HG03108 (cell line): ENCODE data around the gene PCNX2.

Experiments used
- ATAC-seq: cut with Tn5 transposase; IDR thresholded peaks from one replicate; pipeline ENCODE4 v1.9.1; 2021; ENCODE audit warnings: moderate library complexity; ENCODE audit not compliant: unreplicated experiment

The PCNX2 gene

DNA sequence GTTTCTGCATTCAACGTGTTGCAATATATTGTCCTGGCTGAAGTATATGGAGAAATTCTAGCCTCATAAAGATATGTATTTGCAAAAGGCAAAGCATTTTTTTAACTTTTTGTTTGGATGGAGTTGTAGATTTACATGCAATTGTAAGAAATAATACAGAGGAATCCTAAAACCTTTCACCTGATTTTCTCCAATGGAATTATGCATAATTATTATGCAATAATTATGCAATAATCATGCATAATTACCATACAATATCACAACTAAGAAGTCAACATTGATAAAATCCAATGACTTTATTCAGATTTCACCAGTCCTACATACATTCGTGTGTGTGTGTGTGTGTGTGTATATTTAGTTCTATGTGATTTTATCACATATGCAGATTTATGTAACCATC is 24.5 kb upstream of the PCNX2 start:
- ATAC-seq: no peak

DNA sequence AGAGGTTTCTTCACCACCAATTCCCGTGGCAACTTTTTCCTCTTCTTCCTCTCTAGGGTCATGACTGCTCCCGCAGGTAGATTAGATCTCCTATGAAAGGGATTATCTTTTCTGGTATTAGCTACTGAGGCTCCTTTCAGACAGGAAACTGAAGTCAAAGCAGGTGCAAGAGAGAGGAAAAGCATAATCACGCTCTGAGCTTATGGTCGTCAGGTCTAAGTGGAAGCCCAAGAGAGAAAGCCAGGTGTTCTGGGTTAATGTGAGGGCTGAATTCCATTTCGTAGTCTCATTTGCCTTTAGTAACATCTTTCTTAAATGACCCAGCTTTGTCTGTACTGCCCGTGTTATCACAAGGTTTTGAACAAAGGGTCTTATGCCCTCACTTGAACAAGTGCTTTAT is 23.7 kb upstream of the PCNX2 start:
- no peak for ATAC-seq

DNA sequence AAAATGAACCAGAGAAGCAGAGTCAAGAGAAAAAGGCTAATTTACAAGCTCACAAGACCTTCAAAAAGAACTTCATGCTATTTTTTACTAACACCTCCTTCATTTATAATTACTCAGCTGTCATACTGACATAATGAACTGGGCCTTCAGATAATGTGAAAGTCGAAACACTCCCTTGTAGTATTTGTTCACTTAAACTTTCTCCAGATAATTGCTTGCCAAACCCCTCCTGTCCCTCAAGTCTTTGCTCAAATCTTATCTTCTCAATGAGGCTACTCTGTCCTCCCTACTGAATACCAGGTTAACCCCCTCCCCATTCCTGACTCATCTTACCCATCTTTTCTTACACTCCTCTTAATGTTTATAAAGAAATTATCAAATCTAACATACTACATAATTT is 20.9 kb upstream of the PCNX2 start:
- ATAC-seq: no peak

DNA sequence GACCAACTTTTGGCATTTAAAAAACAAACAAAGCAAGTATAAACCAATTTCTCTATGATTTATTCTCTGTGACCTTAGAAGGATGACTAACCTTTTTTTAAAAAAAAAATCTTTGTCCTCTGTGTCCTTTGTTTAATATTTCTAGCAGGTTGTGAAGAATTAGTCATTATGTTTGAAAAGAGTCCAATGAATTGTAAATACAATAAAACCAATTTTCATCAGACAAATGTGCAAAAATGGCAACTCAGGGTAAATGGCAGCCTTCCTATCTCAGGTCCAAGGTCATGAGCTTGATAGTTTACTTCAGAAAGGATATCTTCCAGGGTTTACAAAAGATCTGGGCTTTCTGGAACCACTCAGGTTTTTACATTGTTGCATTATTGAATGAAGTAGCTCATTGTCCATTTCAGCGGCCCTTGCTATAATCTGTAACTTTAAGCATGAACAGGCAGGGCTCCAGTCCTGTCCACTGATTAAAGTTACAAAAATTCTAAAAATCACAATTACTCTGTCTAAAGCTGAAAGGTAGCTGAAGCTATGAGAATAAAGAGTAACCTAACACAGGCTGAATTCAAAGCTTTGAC is 20.3 kb upstream of the PCNX2 start:
- ATAC-seq: no peak

DNA sequence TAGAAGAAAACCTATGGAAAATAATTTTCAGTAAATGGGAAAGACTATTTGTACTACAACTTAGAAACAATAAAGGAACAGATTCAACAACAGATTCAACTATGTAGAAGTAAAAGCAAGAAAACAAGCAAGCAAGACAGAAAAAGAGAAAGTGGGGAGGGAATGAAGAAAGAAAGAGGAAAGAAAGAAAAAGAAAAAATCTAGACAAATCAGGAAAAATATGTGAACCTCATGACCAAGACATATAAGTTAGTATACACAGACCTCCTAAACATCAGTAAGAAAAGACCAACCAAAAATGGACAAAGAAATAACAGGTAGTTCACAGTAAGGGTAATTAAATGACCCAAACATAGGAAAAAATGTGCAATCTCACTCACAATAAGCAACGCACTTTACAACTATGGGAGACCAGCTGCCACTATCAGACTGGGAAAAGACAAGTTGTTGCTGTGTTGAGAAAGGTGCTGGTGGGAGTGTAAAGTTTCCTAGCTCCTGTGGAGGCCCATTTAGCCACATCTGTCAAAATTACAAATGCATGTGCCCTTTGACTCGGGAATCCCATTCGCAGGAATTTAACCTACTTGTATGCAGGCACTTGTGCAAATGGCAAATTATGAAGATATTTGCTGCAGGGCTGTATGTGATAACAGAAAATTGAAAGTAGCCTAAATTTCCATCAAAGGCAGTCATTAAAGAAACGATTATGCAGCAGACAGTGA is 18.1 kb upstream of the PCNX2 start:
- ATAC-seq: no peak

DNA sequence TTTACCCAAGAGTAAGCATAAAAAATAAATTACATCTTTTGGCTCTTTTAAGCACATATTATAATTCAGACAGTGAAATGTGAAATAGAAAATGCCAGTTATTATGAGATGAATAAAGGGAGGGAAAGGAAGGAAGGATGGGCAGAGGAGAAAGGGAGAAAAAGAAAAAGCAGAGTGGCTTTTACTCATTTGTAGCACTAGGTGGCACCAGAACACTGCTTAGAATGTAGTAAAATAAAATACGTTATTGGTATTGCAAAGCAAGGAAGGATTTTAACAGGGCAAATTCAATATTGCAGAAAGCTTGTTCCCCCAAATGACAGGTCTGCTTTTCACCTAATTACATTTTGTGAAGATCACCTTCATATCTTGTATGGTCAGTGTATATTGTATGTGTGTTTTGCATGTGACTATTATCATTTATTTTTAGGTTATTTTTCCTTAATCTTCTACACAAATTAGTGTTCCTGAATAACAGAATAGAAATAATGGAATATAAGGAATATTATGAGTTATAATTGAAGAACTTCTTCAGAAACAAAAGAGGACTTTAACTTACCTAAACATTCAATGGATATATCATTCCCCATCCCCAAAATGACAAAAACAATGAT is 9.1 kb upstream of the PCNX2 start:
- no peak for ATAC-seq

DNA sequence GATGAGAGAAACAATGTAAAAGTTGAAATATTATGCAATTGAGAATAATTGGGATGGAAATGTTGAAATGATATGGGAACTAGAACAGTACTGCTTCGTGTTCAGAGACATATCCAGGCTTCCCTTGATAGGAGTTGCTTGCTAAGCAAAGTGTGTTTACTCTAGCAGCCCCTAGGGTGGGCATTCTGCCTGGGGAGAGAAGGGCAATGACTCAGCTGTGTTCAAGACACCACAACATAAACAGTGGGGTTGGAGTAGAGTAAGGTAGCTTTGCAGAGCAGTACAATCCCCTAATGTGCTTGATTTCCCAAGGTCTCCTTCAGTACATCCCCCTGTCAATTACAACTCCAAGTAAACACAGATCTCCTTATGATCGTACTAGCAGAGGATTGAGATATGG is 4.8 kb upstream of the PCNX2 start:
- ATAC-seq: no peak

DNA sequence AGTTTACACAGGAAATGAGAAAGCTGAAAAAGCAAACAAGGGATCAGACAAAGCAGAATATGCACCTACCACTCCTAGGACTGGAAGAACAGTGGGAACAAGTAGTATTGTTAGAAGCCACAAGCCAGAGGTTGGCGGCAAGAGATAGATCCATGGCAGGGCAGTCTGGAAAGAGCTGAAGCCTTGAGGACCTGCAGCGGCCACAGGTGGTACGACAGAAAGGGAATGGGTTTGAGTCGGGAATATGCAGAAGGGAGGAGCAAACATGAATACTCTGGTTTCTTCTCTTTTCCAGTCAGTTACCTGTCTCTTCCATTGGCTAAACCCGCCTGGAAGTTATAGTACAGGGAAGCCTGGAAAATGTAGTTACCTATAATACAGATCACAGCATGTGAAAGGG is 3.9 kb upstream of the PCNX2 start:
- ATAC-seq: no peak

DNA sequence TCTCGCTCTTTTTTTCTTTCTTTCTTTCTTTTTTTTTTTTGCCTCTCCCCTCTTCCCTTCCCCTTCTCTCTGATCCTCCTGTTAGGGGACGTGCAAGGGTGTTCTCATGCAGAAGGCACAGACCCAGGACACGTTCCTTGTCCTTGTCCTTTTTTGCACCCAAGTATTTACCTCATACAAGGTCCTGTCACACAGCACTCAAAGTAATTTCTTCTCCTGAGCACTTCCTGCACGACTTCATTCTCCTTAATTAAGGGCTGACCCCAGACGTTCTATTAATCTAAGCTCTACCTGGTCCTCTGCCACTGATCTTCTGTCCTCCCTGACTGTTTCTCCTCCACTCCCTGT is 424 bp upstream of the PCNX2 start:
- ATAC-seq: no peak

DNA sequence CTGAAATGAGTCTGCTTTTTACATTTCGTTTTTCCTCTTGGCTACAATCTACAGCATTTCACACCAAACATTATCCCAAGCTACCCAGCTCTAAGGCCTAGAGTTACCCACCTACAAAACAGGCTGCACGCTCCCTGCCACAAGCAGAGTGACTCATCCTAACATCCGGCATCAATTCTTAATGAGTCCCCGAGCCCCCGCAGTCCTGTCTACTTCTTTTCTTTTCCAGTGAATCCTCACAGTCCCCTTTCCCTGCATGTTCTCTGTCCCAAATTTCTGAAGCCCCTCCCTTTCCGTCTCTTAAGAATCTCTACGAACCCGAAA is 650 bp downstream of the PCNX2 start:
- peak; percentile 44 for ATAC-seq

DNA sequence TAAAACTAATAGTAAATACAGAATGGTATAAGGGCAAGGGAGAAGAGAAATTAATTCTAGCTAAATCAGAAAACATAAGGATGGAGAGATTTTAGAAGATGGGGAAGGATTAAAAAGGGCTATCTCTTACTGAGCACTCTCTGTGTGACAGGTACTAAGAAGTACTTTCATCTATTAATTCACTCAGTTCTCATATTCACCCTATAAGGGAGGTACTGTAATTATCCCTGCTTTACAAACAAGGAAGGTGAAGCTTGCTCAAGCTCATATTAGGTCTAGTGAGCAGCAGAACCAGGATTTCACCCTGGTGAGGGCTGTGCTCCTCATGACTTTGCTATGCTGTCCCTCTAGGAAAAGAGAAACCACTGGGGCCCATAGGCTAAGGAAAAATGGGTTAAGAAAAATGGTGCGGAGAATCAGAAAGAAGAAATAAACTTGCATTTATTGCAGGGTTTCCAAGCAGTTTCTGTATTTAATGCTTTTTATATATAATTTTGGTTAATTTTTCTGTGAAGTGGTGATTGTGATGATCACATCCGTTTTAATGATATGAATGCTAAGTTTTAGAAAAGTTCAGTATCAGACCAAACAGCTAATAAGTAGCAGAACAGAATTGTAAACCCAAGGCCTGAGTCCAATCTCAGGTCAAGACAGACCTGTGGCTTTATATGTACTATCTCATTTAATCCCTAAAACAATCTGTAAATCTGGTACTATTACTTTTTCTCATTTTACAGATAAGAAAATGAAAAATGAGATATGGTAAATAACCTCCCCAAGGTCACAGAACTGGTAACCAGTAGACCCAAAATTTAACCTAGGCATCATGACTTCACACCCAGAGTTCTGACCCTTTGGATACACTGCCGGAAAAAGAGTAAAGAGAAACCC is 1.7 kb downstream of the PCNX2 start:
- no peak for ATAC-seq

DNA sequence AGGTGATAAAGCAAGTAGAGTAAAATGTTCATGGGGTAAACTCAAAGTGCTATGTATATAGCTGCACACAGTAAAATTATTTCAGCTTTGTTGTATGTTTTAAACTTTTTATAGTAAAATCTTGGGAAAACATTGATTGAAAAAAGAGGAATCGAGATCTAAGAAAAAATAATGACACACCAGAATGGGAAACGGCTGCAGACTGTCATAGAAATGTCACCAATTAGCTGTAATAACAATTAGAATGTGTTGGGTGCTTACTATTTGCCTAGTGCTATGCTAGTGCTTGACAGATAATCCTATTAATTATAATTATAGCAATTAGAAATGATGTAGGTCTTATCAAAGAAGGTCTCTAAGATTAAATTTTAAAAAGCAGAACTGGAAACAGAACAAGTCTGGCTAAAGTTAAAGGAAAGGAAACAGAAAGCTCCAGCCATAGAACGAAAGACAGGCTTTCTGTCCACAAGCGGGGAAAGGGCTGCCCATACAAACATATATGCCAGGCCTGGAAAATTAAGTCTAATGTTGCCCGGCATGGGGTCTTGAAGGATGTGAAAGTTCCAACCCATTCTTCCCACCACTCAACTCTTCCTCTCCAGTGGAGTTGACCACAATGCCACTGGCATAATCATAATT is 5.0 kb downstream of the PCNX2 start:
- no peak for ATAC-seq

DNA sequence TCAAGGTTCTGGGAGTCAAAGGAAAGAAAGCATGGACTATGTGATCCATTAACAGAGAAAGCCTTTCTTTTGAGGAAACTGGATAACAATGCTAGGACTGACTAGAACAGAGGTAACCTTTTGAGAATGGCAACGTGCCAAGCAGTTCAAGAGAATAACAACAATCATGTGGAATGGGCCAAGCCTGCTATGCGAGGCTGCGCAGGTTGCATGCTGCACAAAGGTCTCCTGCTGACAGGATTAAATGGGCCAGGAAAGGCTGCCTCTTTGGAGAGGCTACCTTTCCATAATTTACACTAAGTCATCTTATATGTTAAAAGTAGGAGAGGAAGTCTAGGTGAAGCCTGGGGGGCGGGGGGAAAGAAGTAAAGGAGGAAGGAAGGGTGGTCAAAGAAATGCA is 5.8 kb downstream of the PCNX2 start:
- no peak for ATAC-seq

DNA sequence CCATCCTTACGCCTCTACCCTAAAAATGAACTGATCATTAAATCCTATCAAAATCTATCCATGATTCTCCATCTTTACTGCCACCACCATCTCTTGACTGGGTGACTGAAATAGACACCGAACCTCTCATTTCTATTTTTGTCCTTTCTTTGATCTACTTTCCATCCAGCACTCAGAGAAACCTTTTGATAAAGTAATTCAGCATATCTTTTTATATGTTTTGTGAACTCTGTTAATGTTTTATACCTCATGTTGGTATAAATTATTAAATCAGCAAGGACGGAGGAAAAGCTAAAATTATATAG is 13.0 kb downstream of the PCNX2 start:
- no peak for ATAC-seq

DNA sequence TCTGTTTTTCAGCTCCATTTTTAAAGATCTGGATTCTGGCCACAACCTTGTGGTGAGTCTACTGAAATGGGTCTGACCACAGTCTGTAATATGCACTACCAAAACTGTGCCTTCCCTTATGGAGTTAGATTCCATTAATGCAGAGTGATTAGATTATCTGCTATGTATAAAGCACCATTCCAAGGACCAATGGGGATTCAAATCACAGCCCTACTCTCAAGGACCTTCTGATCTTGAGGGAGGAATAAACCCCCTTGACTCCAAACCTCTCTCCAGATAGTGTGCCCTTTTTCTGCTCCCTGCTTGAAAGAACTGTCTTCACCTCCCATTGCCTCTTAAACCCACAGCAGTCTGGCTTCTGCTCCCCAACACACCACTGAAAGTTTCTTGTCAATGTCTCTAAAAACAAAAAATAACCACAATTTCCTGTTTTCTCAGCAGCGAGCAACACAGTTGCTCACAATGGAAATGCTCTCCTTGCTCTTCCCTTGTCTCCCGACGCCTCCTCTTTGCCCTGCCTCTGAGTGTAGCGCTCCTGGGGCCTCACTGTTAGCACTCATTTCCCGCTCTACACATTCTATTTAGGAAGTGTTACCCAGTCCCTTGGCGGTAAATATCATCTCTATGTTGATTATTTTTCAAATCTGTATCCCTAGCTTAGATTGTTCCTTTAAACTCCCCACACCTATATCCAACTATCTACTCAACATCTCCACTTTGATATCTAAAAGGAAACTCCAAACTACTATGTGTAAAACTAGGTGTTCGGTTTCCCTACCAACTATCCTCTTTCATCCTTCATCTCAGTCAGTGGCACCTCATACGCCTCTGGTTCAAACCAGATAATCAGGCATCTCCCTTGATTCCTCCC is 13.6 kb downstream of the PCNX2 start:
- ATAC-seq: peak; percentile 97

DNA sequence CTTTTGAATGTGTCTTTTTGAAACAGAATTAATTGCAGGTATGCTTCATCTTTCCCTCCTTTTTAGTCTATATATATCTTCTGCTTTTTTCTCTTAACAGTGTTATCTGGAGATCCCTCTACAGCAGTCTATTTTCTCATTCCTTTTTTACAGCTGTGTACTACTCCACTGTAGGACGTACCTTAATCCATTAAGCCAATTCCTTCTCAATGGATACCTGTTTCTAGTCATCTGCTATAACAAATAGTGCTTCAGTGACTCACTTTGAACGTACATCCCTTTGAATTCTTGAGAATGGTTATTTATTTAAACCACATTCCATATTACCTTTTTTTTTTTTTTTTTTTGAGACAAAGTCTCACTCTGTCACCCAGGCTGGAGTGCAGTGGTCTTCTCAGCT is 15.6 kb downstream of the PCNX2 start:
- no peak for ATAC-seq

DNA sequence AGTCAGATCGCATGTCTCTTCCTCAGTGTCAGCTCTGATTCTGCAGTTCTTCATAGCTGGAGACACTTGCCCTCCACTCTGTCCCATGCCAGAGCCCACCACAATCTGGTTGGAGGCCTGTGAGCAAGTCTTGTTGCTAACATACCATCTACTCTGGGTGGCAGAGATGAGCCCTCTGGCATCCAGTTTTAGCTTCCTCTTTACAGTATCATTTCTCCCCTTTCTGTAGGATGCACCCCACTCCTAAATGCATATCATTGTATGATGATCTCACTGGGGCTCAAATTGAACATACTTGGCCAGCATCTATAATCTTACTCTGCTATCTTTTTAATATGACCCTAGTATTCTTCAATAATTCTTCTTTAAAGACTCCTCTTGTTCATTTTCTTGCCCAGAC is 16.9 kb downstream of the PCNX2 start:
- no peak for ATAC-seq

DNA sequence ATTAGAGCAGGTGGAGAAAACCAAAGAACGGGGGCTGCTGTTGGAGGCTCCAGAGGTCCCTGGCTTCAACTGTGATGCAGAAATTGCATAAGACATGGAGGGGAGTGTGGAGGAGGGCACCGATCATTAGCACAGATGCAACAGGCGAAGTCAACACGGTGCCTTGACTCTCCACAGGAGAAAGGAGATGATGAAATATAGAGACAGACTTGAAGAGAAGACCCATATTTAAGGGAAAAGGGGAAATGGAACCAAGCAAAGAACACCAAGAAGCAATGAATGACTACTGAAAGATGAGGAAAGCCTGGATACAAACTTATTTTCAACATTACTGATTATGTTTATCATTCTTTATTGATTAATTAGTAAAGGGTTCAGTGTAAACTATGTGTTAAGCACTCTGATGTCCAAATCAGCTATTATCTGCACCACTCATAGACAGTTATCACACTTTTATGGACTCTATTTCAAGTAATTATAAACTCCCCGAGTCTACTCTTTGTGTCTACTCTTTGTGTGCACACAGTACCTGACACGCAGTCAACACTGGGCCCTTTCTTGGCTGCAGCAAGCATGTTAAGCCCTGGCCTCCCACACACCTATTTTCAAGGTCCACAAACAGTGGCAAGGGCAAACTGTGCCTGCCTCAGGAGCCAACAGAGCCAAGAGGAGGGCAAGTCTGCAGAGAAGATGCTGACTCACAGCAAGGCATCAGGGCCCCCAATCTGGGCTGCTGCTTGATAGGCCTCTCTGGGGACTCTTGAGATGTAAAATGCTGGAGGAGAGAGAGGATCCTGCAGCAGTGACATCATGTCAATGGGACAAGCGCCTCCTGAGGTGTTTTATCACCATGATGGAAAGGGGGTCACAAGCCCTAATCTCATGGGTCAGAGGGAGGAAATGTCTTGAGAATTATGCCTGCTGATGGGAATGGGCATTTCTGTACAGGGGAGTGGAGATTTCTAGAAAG is 17.6 kb downstream of the PCNX2 start:
- ATAC-seq: no peak

DNA sequence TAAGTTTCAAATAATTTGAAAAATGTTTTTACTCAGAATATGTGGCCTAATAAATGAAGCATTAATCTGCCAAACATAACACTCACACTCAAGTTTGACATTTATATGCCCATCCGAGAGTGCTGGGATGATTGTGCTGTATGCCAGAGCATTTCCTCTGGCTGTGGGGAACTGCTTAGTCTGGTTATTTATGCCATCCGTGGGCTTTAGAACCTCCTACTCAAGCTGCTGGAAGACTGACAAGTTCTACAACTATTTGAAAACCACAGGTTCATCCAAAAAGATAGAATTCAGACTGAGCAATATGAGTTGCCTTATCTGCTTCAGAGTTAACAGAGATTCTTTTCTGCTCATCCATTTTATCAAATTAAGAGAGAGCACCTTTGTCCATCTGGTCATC is 25.9 kb downstream of the PCNX2 start:
- ATAC-seq: no peak
